Measurements from ENCODE around the gene CLECL1.
"Not testable (repeated sequence)": the region's sequence is repeated elsewhere in the genome, so short reads cannot be mapped to it uniquely, and the experiment has no call there.

Gene CLECL1

DNA sequence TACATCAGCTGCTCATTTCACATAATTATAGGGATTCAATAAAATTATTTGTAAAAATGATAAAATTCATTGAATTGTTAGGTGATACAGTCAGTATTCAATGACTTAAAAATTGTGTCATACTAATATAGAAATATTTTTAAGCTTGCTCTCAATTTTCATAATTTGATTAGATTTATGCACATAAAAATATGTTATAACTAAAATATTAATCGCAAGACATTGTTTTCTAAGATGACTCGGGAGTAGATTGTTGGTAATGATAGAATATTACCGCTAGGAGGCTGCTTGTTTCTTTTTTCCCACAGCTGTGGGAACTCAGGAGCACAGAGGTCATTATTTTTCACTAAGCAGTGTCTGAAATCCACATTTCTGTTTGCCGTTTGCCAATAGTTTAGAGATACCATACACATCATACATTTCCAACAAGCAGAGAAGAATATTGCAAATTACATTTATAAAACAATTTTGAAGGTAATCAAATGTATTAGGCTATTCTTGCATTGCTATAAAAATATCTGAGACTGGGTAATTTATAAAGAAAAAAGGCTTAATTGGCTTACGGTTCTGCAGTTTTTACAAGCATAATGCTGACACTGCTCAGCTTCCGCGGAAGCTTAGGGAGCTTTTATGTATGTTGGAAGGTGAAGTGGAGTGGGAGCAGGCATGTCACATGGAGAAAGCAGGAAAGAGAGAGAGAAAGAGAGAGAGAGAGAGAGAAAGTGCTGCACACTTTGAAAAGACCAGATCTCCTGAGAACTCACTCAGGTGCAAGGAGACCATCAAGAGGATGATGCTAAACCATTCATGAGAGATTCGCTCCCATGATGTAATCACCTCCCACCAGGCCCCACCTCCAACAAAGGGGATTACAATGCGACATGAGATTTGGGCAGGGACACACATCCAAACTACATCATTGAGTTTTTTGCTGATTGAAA is 18.6 kb upstream of the CLECL1 start:
- DNase-seq: peak; percentile 33

- DNase-seq: peak; percentile 23
Measured at GRCh38 chr12:9750276-9751203, 17.6 kb upstream of the CLECL1 start.

- no peak for DNase-seq
Measured at GRCh38 chr12:9749640-9750039, 16.7 kb upstream of the CLECL1 start.

DNA sequence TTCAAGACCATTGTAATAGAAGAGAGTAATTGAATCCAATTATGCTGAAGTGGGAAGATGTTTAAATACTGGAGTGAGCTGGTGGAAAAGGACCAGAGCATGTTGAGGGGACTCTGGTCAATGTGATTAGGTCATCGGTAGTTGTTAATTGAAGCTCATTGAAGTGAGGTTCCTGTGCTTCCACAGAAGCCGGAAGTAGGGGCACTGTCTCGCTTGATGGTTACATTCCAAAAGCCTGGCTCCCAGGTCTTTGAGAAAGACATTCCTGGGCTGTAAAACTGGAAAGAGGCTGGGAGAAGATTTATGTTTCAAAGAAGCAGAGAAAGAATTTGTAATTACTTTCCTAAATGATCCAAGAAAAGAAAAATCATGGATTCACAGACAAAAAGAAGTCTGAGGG is 12.3 kb upstream of the CLECL1 start:
- no peak for DNase-seq

- peak; percentile 17 for DNase-seq
Measured at GRCh38 chr12:9742661-9743060, 9.8 kb upstream of the CLECL1 start.

DNA sequence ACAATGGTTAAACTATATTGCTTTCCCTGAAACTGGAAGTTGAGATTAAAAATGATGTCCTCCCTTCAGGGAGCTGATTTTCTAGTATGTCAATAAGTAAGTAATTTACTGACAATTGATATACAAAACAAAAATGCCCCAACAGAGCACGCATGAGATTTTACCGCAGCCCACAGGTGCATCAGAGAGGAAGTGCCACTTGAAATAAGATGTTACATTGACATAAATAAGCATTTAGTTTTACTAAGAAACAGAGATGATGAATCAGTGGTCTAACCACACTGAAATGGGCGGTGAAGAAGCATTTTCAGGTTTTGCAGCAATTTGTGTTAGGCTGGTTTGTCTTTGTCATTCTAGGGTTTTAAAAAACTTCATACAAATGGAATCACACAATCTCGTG is 8.8 kb upstream of the CLECL1 start:
- peak; percentile 57 for DNase-seq

GRCh38 chr12:9740106-9740750 is 7.3 kb upstream of the CLECL1 start:
- DNase-seq: no peak

- not testable (repeated sequence) for DNase-seq
Measured at GRCh38 chr12:9739404-9740105, 6.7 kb upstream of the CLECL1 start.

DNA sequence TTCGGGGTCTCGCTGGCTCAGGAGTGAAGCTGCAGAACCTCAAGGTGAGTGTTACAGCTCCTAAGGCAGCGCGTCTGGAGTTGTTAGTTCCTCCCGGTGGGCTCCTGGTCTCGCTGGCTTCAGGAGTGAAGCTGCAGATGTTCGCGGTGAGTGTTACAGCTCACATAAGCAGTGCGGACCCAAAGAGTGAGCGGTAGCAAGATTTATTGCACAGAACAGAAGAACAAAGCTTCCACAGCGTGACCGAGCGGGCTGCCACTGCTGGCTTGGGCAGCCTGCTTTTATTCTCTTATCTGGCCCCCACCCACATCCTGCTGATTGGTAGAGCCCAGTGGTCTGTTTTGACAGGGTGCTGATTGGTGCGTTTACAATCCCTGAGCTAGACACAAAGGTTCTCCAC is 6.0 kb upstream of the CLECL1 start:
- DNase-seq: not testable (repeated sequence)

GRCh38 chr12:9736936-9737705 is 4.2 kb upstream of the CLECL1 start:
- DNase-seq: no peak

DNA sequence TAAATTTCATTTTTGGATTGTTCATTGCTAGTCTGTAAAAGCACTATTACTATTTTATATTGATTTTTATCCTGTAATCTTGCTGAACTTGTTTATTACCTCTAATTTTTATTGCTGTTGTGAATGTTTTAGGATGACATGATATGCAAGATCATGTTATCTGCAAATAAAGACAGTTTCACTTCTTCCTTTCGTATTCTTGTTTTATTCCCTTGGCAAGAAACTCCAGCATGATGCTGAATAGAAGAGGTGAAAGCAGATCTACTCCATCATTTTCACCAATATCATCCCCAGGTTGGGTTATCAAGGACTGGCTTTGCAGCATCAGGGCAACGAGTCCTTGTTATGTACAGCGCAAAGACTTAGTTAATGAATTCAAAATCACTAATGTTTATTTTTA is 2.7 kb upstream of the CLECL1 start:
- no peak for DNase-seq

DNA sequence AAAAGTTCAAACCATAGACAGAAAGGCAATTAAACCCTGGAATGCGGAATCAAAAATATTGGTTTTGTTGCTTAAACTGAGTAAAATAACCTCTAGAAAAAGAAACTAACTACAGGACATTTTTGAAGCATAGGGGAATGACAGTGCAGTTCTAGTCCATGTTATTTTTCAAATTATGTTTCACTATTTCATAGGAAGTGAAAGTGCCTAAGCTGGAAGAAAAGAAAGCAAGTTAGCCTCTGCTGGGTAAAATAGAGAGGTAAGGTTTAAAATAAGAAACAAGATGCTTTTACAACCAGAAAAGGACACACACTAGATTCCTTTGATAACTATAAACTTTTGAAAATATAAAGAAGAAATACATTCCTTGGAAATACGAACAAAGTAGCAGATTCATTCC is 1.1 kb downstream of the CLECL1 start:
- no peak for DNase-seq

DNA sequence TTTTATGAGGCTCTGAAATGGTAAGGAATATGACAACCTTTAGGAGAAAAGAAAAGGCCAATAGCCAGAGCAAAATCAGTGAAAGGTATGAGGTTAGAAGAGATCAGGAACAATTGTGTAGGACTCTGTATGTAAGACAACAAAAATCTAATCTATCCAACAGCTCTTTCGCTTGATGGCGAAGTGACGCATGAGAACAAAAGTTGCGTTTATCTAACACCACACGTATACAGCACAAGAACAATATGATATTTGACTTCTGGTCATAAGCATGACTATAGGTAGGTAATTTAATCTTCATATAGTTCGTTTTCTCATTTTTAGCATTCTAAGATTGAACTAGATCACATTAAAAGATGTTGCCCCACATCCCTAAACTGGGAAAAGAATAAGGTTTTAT is 1.5 kb downstream of the CLECL1 start:
- DNase-seq: no peak

DNA sequence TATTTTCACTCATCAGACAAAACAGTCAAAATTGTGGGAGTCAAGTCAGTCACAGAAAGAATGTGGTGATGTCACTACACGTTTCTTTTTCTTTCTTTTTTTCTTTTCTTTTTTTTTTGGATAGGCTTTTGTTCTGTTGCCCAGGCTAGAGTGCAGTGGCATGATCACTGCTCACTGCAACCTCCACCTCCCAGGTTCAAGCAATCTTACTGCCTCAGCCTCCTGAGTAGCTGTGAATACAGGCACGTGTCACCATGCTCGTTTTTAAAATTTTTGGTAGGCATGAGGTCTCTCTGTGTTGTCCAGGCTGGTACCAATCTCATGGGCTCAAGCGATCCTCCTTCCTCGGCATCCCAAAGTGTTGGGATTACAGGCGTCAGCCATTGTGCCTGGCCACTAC is 2.3 kb downstream of the CLECL1 start:
- no peak for DNase-seq

- no peak for DNase-seq
Measured at GRCh38 chr12:9730011-9730410, 2.9 kb downstream of the CLECL1 start.

- DNase-seq: no peak
Measured at GRCh38 chr12:9729082-9729481, 3.8 kb downstream of the CLECL1 start.

DNA sequence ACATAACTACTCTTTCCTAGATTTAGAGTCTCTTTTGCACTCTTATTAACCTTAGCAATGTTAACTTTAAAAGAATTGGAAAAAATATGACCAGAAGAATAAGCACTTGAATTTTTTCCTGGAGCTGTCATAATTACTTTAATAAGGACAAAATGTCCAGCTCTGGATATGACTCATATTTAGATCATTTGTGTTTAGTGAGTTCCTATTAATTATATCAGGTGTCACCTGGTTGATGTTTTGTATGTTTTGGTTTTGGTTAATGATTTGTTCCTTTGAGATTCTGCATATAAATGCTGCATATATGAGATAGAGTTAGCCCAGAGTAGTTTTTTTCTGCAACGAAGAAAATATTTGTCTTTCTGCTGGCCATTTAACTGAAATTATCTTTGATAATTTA is 5.1 kb downstream of the CLECL1 start:
- DNase-seq: no peak

- no peak for DNase-seq
Measured at GRCh38 chr12:9725213-9725870, 7.6 kb downstream of the CLECL1 start.

- no peak for DNase-seq
Measured at GRCh38 chr12:9724023-9724422, 8.9 kb downstream of the CLECL1 start.

DNA sequence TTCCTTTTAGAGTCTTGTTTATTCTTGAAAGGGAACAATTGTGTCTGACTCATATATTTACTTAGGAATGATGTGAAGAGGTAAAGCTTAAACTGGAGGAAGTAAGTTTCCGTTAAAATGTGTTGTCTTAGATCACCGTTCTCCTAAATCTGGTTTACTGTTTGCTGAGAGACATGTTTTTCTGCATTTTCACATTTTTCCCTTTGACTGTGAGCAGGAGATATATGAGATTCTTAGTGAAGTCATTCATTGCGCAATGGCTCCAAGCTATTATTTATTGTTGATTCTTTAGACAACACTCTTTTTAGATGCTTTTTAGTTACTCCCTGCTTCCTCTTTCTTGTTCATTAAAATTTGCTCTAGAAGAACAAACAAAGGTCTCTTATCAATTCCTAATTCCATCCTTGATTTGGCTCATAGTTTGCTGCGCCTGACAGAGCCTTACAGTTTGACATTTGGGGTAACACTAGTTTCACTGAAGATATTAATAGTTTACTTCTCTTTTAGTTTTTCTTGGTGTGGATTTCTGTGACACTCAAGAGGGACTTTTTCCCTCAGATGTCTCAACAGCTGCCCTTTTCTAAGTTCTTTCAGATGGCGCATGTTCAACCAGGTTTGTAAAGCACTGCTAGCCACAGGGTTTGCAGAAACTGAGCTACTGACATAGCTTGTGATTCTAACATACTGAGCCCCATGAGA is 11.4 kb downstream of the CLECL1 start:
- DNase-seq: no peak

Data from T-helper 9 cell (primary cell).